ENCODE data around the gene ADAMTS3. TPM values are rescaled to one million over a fixed set of nuclear protein-coding genes. Genes with fewer than 3 reads are reported as not detected.
"Not testable (repeated sequence)": the region's sequence is repeated elsewhere in the genome, so short reads cannot be mapped to it uniquely, and the experiment has no call there.

Gene ADAMTS3
- total RNA-seq, 1 donor from 2014 or later = 15.9 TPM

- peak; percentile 29 for DNase-seq (ENCODE audit: low read depth)
Observed at GRCh38 chr4:72473434-72473900, 95.6 kb downstream of the ADAMTS3 start.

DNA sequence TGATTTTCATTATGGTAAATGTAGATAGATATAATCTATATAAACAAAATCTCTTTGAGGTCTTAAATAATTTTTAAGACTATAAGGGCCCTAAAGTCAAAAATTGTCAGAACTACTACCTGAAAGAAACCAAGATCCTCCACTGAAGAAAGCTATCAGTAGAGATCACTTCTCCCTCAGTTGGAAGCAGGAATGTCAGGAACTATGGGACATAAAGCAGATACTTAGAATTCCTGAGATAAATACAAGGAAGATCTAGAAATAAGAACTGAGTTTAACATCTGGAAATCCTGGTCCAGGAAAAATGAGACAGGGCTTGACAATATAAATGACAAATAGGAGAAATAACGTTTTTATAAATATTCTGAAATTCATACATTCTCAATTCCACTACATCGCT is 97.2 kb downstream of the ADAMTS3 start:
- peak; percentile 21 for DNase-seq (ENCODE audit: low read depth)

DNA sequence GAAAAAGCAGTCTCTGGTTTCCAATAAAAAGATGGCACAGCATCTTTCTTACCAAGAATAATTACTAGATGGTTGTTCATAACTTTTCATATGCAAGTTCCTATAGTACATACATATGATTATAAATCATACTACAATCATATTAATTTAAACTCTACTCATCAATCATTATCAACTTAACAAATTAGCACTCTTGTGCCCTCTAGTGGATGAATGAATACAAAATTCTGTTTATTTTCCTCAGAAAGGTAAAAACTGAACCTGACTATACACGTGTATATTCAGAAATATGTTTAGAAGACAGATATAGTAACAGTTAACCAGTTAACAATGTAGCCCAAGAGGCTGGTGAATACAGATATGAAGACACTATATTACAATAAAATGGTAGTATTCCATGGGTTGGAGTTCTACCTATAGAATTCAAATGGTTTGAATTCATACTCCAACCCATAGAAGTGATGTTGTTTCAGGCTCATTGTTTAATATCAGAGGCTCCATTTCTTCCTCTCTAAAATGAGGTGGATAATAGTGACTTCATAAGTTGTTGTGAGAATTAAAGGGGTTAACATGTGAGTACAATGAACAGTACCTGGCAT is 100.0 kb downstream of the ADAMTS3 start:
- peak; percentile 56 for DNase-seq (ENCODE audit: low read depth)

DNA sequence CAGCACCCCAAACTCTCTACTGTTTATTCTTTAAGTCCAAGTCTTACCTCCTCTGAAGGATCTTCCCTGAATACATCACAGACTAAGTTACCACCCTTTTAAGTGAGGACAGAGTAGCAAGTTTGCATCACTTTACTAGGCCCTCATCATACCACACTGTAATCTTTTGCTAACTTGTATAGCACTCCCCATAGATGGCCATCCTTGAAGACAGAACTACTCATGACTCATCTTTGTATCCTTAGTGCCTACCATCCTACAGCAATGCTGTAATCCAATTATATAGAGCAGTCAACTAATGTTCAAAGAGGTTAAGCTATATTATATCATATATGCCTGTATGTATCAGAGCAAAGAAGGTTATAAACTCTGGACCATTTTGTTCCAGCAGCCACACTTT is 101.4 kb downstream of the ADAMTS3 start:
- no peak for DNase-seq (ENCODE audit: low read depth)

GRCh38 chr4:72463724-72464123 is 105.3 kb downstream of the ADAMTS3 start:
- no peak for DNase-seq (ENCODE audit: low read depth)

GRCh38 chr4:72457158-72457557 is 111.9 kb downstream of the ADAMTS3 start:
- DNase-seq (ENCODE audit: low read depth) = no peak

- no peak for DNase-seq (ENCODE audit: low read depth)
Observed at GRCh38 chr4:72451349-72451748, 117.7 kb downstream of the ADAMTS3 start.

GRCh38 chr4:72449705-72450104 is 119.3 kb downstream of the ADAMTS3 start:
- no peak for DNase-seq (ENCODE audit: low read depth)

DNA sequence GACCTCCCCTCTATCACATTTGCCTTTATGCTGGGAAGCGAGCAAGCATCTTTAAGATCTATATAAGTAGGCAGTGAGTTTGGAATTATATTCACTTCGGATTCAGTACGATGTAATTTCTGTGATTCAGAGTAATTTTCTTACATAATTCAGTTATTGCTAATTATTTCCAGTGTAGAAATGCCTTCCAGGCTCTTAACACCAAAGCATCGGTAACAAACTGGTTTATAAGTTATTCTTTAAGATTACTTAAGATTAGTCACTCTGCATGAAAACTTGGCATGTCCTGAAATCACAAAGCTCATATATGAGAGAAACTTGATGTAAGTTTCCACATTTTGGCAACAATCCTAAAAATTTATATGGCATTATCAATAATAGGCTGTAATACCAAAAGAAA is 120.8 kb downstream of the ADAMTS3 start:
- peak; percentile 45 for DNase-seq (ENCODE audit: low read depth)

- no peak for DNase-seq (ENCODE audit: low read depth)
Observed at GRCh38 chr4:72446353-72447055, 122.5 kb downstream of the ADAMTS3 start.

DNA sequence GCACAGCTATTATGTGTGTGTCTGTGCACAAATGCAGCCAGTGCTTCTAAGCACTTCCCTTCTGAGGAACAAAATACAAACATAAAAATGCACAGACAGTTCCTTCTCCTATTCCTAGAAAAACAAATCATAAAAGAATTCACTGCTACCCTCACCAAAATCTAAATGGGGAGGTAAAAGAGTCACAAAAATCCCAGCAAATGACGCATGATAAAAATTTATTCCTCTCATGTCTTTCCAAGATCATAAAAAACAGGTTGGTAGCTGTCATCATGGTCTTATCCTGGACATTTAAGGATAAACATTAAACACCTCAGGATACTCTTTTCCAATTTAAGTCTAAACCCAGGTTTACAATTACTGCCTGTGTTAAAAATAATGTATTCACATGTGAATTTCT is 124.9 kb downstream of the ADAMTS3 start:
- DNase-seq (ENCODE audit: low read depth) = no peak

DNA sequence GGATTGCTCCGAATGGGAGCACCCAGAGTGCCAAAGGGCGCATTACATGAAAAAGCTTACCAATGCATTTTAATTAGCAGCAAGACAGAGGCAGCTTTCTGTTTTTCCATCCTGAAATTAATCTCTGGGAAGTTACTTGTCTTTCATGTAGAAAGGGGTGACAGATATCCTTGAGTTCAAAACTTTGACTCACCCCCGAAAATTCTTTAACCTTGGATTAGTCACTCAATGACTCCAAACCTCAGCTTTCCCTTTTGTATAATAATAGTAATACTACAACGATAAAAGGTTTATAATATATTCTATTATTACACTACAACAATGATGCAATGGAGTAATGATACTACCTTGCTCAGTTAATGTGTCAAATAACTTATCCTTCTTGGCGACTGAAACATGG is 126.3 kb downstream of the ADAMTS3 start:
- DNase-seq (ENCODE audit: low read depth) = no peak

- no peak for DNase-seq (ENCODE audit: low read depth)
Observed at GRCh38 chr4:72442147-72442546, 126.9 kb downstream of the ADAMTS3 start.

- no peak for DNase-seq (ENCODE audit: low read depth)
Observed at GRCh38 chr4:72440386-72440785, 128.6 kb downstream of the ADAMTS3 start.

DNA sequence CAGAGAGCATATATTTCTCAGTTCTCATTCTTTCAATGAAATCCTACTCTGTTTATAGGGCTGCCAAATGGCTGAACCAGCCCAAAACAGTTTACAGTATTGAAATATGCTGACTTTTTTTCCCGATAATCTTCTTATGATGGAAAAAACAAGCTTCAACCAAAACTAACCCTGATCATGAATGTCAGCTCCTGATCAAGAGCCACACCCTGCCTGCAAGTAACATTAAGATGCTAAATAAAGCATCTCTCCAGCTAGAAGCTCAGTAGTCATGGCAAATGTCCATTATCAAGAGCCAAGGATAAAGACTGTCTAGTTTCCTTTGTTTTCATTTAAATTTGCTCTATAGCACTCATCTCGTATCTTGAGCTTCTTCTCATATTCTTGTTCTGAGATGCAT is 136.0 kb downstream of the ADAMTS3 start:
- no peak for DNase-seq (ENCODE audit: low read depth)

DNA sequence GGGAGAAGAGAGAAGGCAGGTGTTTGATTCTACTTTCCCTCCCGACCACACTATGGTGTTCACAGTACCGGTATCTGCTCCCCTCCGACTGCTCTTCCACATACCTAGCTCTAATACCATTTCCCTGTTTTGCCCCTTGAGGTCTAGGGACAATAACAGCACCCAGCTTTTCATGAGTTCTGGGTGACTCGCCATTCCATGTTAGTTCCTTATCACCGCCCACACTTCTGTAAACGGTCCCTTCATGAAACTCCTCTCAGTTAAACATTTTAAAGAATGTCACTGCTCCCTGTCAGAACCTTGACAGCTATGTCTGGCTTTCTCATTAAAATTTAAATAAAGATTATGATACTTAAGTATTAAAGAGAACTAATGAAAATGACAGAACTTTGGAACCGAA is 136.7 kb downstream of the ADAMTS3 start:
- DNase-seq (ENCODE audit: low read depth) = peak; percentile 41

DNA sequence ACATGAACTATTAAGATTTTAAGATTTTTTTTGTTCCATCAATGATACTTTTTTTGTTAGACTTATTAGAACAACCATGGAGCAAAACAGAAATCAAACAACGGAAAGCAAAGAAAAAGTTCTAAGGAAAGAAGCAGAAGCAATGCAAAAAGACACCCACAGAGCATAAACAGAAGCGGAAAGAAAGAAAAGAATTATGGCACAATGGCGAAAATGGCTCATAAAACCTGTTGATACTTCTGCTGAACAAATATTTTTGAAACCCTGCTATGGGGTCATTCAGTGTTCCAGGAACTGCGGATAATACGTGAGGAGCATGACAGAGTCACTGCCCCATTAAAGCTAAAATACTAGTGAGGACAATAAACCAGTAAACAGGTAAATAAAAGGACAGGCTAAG is 138.0 kb downstream of the ADAMTS3 start:
- DNase-seq (ENCODE audit: low read depth) = no peak

- peak; percentile 77 for DNase-seq (ENCODE audit: low read depth)
Observed at GRCh38 chr4:72430050-72430449, 139.0 kb downstream of the ADAMTS3 start.

DNA sequence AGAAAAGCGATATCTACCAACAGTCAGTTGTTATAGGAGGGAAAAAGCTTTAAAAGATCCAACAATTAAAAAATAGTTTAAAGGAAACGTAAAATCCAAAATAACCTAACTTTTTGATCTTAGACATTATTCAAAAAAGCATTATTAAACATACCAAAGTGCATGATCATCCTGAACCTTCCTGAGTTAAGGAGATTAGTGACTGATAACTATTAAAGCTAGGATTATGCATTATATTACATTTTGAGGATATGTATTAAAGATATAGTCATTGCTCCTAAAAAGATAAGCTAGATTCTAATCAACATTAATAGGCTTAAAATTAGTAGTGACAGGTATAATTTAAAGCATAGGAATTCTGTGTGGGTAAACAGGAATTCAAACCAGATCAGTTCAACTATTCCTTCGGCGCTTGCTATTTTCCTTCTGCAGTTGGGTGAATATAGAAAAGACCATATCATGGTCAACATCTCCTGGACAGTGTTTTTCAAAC is 139.6 kb downstream of the ADAMTS3 start:
- DNase-seq (ENCODE audit: low read depth) = no peak

DNA sequence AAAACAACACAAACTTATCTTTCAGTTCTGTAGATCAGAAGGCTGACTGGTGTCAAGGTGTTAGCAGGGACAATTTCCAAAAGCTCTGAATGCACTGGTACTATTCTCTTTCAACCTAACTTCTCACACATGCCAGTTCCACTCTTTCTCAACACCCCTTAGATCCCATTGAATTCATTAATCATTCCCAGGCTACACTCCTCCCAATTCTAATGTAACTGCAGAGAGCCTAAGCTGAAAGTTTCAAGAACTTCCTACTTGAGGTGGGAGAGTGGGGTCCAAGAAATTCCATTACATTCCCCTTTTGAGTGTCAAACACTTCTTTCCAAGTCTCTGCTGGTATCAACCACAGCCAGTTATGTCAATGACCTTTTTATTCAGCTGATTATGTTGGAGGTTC is 142.0 kb downstream of the ADAMTS3 start:
- DNase-seq (ENCODE audit: low read depth) = no peak

DNA sequence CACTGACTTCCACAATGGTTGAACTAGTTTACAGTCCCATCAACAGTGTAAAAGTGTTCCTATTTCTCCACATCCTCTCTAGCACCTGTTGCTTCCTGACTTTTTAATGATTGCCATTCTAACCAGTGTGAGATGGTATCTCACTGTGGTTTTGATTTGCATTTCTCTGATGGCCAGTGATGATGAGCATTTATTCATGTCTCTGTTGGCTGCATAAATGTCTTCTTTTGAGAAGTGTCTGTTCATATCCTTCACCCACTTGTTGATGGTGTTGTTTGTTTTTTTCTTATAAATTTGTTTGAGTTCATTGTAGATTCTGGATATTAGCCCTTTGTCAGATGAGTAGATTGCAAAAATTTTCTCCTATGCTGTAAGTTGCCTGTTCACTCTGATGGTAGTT is 143.1 kb downstream of the ADAMTS3 start:
- DNase-seq (ENCODE audit: low read depth) = not testable (repeated sequence)

DNA sequence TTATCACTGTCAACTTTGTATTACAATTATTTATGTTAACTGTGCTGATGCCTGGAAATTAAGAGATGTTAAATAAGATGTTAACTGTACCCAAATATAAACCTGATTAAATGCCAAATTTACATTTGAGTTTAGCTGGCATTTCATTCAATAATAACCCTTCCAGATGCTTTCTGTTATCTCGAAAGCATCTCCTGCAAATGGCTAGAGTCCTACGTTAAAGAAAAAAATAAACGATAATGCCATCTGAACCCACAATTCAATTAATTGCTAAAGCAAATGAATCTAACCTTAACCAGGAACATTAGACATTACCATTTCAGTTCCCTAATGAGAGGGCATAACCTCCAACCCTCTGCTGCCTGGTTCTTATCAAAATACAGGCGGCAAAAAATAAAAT is 145.0 kb downstream of the ADAMTS3 start:
- DNase-seq (ENCODE audit: low read depth) = no peak

DNA sequence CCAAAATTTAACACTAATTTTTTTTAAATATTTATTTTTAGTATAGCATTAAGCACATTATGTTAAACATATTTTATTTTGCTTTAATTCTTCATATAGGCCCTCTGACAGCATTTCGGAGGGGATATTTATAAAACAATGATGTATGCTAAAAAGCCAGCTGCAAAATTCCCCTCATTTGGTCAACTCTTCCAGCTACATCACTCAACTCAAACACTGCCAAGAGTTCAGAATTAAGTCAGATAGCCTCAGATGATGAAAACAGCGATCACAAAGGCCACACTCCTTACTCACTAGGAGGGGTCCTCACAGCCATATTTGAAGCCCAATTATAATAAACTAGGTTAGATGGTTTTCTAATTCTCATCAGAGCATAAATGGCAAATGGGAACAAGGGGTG is 146.6 kb downstream of the ADAMTS3 start:
- DNase-seq (ENCODE audit: low read depth) = no peak

GRCh38 chr4:72418458-72418857 is 150.6 kb downstream of the ADAMTS3 start:
- DNase-seq (ENCODE audit: low read depth) = peak; percentile 37

Measured in renal cortical epithelial cell (primary cell).